HepG2 (cell line): ENCODE measurements around the gene NAA25. TPM values are rescaled to one million over a fixed set of nuclear protein-coding genes. Genes with fewer than 3 reads are reported as not detected.

Source experiments
- ARHGAP35 ChIP-seq: sonication (generic); formaldehyde crosslinking; IDR thresholded peaks from 2 replicates; pipeline ENCODE4 v1.9.0; 2022; ENCODE audit warnings: mild to moderate bottlenecking, inconsistent platforms, moderate library complexity, missing genetic modification reagents, borderline replicate concordance
- BATF2 ChIP-seq: sonication (generic); formaldehyde crosslinking; IDR thresholded peaks from 2 replicates; pipeline ENCODE4 v1.8.0; 2022; ENCODE audit warnings: mild to moderate bottlenecking, missing genetic modification reagents, moderate library complexity
- CHD2 ChIP-seq: IDR thresholded peaks from 2 replicates; pipeline ENCODE4 v1.6.1; 2011; ENCODE audit warnings: low read depth, low read length, improper control_type of control experiment
- ETV5 ChIP-seq: IDR thresholded peaks from 2 replicates; pipeline ENCODE4 v1.6.1; 2018; ENCODE audit warnings: missing biosample characterization, missing genetic modification reagents, inconsistent platforms, borderline replicate concordance
- GATAD2A ChIP-seq: IDR thresholded peaks from 2 replicates; pipeline ENCODE4 v1.6.1; 2016
- KLF15 ChIP-seq: sonication (generic); formaldehyde crosslinking; IDR thresholded peaks from 2 replicates; pipeline ENCODE4 v1.8.1; 2023; ENCODE audit warnings: borderline replicate concordance, mild to moderate bottlenecking, inconsistent platforms, missing genetic modification reagents, mixed read lengths
- NRL ChIP-seq: sonication (generic); formaldehyde crosslinking; IDR thresholded peaks from 2 replicates; pipeline ENCODE4 v1.5.0; 2020; ENCODE audit warnings: missing genetic modification reagents, mild to moderate bottlenecking, moderate library complexity, borderline replicate concordance
- PAWR ChIP-seq: sonication (generic); formaldehyde crosslinking; IDR thresholded peaks from 2 replicates; pipeline ENCODE4 v1.4.0; 2020; ENCODE audit warnings: missing genetic modification reagents, mild to moderate bottlenecking, borderline replicate concordance
- PHF20 ChIP-seq: sonication (generic); formaldehyde crosslinking; IDR thresholded peaks from 2 replicates; pipeline ENCODE4 v1.5.0; 2020; ENCODE audit warnings: mild to moderate bottlenecking, missing genetic modification reagents
- POLR2AphosphoS5 ChIP-seq: IDR thresholded peaks from 2 replicates; pipeline ENCODE4 v1.6.1; 2012; ENCODE audit warnings: low read depth, low read length
- TCF7 ChIP-seq: sonication (generic); IDR thresholded peaks from 2 replicates; pipeline ENCODE4 v1.6.1; 2016; ENCODE audit warnings: antibody characterized with exemption, low read depth
- ZFP90 ChIP-seq: sonication (generic); formaldehyde crosslinking; IDR thresholded peaks from 2 replicates; pipeline ENCODE4 v1.8.0; 2022; ENCODE audit warnings: missing genetic modification reagents, mild to moderate bottlenecking, inconsistent platforms, borderline replicate concordance
- ZFX ChIP-seq: sonication (generic); formaldehyde crosslinking; IDR thresholded peaks from 2 replicates; pipeline ENCODE4 v1.4.0; 2020; ENCODE audit warnings: mild to moderate bottlenecking, low read depth, missing genetic modification reagents, moderate library complexity
- ZNF331 ChIP-seq: sonication (generic); formaldehyde crosslinking; IDR thresholded peaks from 2 replicates; pipeline ENCODE4 v1.4.0; 2020; ENCODE audit warnings: missing genetic modification reagents
- ZNF572 ChIP-seq: sonication (generic); formaldehyde crosslinking; IDR thresholded peaks from 2 replicates; pipeline ENCODE4 v1.5.1; 2020; ENCODE audit warnings: mild to moderate bottlenecking, missing genetic modification reagents
- ZNF605 ChIP-seq: sonication (generic); formaldehyde crosslinking; IDR thresholded peaks from 2 replicates; pipeline ENCODE4 v1.8.0; 2022; ENCODE audit warnings: mild to moderate bottlenecking, missing genetic modification reagents
- ZNF614 ChIP-seq: IDR thresholded peaks from 2 replicates; pipeline ENCODE4 v1.6.1; 2018; ENCODE audit warnings: missing biosample characterization, missing genetic modification reagents, inconsistent platforms, borderline replicate concordance
- ZNF747 ChIP-seq: sonication (generic); formaldehyde crosslinking; IDR thresholded peaks from 2 replicates; pipeline ENCODE4 v1.8.1; 2023; ENCODE audit warnings: missing genetic modification reagents, mild to moderate bottlenecking, borderline replicate concordance
- polyA plus RNA-seq, 8 experiments: library from polyadenylated mRNA; depleted of rRNA in 3 of 8; stranded (reverse) in 7 of 8; unstranded in 1 of 8; fragments of >200 nt; fragmentation: Illumina TruSeq in 4 of 8; extraction: Trizol in 4 of 8; gene quantifications; 2 replicates each; pipeline versions ENCODE4 v1.2.1 to v1.2.3, GENCODE V29; 2011 to 2016; ENCODE audit warnings: low read depth in 4 of 8, missing spikeins in 1 of 8, mixed read lengths in 1 of 8; ENCODE audit not compliant: insufficient read depth in 1 of 8
- total RNA-seq, 5 experiments: library from RNA; depleted of rRNA; stranded (reverse); fragments of >200 nt; fragmentation: Illumina TruSeq; extraction: Trizol; gene quantifications; 2 replicates each; pipeline ENCODE4 v1.2.3, GENCODE V29; 2016; ENCODE audit warnings: low read depth in 1 of 5
- TF ChIP-seq, protein P1 (sequence below): sonication (generic); formaldehyde crosslinking; IDR thresholded peaks from 2 replicates; pipeline ENCODE4 v1.5.0; 2020; ENCODE audit warnings: mild to moderate bottlenecking, missing genetic modification reagents, borderline replicate concordance
- TF ChIP-seq, protein P2 (sequence below): sonication (generic); formaldehyde crosslinking; IDR thresholded peaks from 2 replicates; pipeline ENCODE4 v1.5.0; 2020; ENCODE audit warnings: mild to moderate bottlenecking, missing genetic modification reagents, moderate library complexity
- TF ChIP-seq, protein P3 (sequence below): sonication (generic); formaldehyde crosslinking; IDR thresholded peaks from 2 replicates; pipeline ENCODE4 v1.5.0; 2020; ENCODE audit warnings: mild to moderate bottlenecking, missing genetic modification reagents

NAA25 gene
- total and polyA plus RNA-seq, 2 of the 13 experiments (the other 11 are each of a cell fraction or from before 2014, with no cell fraction given), result 11.4 to 32.0 TPM

DNA sequence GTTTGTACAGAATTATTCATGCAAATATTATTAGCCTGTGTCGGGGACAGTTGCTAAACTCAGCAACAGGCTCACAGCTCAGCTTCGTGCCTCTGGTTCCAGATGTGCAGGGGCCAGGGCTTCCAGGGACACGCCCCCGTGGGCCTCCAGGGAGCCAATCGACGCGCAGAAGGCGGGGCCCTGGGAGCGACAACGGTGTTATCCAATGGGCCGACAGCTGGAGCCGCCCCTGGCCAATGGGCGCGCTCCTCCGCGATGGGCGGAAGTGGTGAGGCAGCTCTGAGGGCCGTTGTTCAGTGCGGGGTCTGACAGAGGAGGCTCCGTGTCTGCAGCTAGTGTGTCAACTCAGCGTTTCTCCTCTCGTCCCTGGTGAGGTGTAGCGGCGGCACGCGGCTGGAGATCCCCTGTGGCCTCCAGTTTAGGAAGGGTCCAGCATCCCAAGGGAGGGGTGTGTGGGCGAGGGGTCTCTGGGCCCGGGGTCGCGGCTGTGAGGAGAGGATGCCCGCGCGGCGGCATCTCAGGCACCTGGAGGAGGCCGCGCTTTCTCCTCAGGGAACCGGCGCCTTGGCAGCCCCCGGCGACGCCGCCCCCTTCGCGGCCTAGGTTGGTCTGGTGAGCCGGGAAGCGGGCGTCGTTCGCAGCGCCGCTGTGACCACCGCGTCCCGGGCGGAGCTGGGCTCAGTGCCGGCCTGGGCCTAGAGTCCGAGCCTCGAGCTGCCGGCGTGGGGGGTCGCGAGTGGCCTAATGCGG, 16.8 kb upstream of the NAA25 start, which contains the start of gene TRAFD1 (continued):
- no peak for TF ChIP-seq BATF2 (CRISPR knock-in tag)
- TF ChIP-seq ZNF747 (CRISPR knock-in tag), result 0 out of 2 replicates have a peak, but pooled peaks have one; percentile 14
- no peak for TF ChIP-seq TCF7
- TF ChIP-seq ZNF605 (CRISPR knock-in tag), result peak; percentile 58
- peak; percentile 34; the same call in 1 of the 2 replicates for TF ChIP-seq ZNF614 (CRISPR knock-in tag)
- no peak for TF ChIP-seq PAWR (CRISPR knock-in tag)
- TF ChIP-seq ARHGAP35, result no peak
- TF ChIP-seq ZFX (CRISPR knock-in tag), result peak; percentile 97
- peak; percentile 75; the same call in 1 of the 2 replicates for TF ChIP-seq ZNF572 (CRISPR knock-in tag)
- TF ChIP-seq, protein P1, sequence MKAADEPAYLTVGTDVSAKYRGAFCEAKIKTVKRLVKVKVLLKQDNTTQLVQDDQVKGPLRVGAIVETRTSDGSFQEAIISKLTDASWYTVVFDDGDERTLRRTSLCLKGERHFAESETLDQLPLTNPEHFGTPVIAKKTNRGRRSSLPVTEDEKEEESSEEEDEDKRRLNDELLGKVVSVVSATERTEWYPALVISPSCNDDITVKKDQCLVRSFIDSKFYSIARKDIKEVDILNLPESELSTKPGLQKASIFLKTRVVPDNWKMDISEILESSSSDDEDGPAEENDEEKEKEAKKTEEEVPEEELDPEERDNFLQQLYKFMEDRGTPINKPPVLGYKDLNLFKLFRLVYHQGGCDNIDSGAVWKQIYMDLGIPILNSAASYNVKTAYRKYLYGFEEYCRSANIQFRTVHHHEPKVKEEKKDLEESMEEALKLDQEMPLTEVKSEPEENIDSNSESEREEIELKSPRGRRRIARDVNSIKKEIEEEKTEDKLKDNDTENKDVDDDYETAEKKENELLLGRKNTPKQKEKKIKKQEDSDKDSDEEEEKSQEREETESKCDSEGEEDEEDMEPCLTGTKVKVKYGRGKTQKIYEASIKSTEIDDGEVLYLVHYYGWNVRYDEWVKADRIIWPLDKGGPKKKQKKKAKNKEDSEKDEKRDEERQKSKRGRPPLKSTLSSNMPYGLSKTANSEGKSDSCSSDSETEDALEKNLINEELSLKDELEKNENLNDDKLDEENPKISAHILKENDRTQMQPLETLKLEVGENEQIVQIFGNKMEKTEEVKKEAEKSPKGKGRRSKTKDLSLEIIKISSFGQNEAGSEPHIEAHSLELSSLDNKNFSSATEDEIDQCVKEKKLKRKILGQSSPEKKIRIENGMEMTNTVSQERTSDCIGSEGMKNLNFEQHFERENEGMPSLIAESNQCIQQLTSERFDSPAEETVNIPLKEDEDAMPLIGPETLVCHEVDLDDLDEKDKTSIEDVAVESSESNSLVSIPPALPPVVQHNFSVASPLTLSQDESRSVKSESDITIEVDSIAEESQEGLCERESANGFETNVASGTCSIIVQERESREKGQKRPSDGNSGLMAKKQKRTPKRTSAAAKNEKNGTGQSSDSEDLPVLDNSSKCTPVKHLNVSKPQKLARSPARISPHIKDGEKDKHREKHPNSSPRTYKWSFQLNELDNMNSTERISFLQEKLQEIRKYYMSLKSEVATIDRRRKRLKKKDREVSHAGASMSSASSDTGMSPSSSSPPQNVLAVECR, result peak; percentile 97
- peak; percentile 83 for TF ChIP-seq ZFP90 (CRISPR knock-in tag)
- TF ChIP-seq NRL (CRISPR knock-in tag), result peak; percentile 79
- TF ChIP-seq ZNF331 (CRISPR knock-in tag), result no peak
- TF ChIP-seq PHF20 (CRISPR knock-in tag), result peak; percentile 75
- TF ChIP-seq, protein P2, sequence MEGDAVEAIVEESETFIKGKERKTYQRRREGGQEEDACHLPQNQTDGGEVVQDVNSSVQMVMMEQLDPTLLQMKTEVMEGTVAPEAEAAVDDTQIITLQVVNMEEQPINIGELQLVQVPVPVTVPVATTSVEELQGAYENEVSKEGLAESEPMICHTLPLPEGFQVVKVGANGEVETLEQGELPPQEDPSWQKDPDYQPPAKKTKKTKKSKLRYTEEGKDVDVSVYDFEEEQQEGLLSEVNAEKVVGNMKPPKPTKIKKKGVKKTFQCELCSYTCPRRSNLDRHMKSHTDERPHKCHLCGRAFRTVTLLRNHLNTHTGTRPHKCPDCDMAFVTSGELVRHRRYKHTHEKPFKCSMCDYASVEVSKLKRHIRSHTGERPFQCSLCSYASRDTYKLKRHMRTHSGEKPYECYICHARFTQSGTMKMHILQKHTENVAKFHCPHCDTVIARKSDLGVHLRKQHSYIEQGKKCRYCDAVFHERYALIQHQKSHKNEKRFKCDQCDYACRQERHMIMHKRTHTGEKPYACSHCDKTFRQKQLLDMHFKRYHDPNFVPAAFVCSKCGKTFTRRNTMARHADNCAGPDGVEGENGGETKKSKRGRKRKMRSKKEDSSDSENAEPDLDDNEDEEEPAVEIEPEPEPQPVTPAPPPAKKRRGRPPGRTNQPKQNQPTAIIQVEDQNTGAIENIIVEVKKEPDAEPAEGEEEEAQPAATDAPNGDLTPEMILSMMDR (CRISPR knock-in tag), result 0 out of 2 replicates have a peak, but pooled peaks have one; percentile 19
- TF ChIP-seq, protein P3, sequence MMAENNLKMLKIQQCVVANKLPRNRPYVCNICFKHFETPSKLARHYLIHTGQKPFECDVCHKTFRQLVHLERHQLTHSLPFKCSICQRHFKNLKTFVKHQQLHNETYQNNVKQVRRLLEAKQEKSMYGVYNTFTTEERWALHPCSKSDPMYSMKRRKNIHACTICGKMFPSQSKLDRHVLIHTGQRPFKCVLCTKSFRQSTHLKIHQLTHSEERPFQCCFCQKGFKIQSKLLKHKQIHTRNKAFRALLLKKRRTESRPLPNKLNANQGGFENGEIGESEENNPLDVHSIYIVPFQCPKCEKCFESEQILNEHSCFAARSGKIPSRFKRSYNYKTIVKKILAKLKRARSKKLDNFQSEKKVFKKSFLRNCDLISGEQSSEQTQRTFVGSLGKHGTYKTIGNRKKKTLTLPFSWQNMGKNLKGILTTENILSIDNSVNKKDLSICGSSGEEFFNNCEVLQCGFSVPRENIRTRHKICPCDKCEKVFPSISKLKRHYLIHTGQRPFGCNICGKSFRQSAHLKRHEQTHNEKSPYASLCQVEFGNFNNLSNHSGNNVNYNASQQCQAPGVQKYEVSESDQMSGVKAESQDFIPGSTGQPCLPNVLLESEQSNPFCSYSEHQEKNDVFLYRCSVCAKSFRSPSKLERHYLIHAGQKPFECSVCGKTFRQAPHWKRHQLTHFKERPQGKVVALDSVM (CRISPR knock-in tag), result peak; percentile 77; the same call in 1 of the 2 replicates
- TF ChIP-seq ETV5, result peak; percentile 58
- TF ChIP-seq KLF15, result 0 out of 2 replicates have a peak, but pooled peaks have one; percentile 16
- peak; percentile 35; the same call in 1 of the 2 replicates for TF ChIP-seq CHD2
- peak; percentile 94 for TF ChIP-seq POLR2AphosphoS5
- TF ChIP-seq GATAD2A, result no peak
